SIG-M5 treated with dmso at 0.1 percent for 504 hours (cell line): Measurements from ENCODE around the gene DPH6.
A peak's percentile ranks its signal among the peaks of the same experiment; 100 is the strongest.
"Not testable (repeated sequence)": the region's sequence is repeated elsewhere in the genome, so short reads cannot be mapped to it uniquely, and the experiment has no call there.

Experiments used
- DNase-seq: peaks from one replicate; lab custom pipeline; 2025; ENCODE audit not compliant: unreplicated experiment; lab: John Stamatoyannopoulos, UW

Gene DPH6

DNA sequence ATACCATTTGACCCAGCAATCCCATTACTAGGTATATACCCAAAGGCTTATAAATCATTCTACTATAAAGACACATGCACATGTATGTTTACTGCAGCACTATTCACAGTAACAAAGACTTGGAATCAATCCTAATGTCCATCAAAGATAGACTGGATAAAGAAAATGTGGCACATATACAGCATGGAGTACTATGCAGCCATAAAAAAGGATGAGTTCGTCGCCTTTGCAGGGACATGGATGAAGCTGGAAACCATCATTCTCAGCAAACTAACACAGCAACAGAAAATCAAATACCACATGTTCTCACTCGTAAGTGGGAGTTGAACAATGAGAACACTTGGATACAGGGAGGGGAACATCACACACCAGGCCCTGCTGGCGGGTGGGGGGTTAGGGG, 104.7 kb downstream of the DPH6 start:
- DNase-seq, result not testable (repeated sequence)

DNA sequence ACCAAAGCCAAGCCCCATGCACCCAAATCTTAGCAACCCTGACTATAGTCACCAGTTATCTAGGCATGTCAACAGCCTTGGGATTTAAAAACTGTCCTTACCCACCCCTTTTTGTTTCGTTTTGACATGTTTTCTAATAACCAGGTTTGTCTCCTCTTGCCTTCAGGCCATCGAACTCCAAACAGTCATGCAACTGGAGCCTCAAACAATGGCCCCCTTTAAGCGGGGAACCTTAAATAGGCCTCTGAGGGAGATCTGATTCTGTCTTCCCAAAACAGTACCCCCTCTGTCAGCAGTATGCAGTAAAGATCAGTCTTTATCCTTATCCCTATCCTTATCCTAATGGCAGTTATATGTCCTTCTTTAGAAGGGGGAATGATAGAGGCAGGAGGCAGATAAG, 105.7 kb downstream of the DPH6 start:
- DNase-seq, result no peak

- DNase-seq, result no peak
These were observed 106.7 kb downstream of the DPH6 start for GRCh38 chr15:35439291-35439690.

GRCh38 chr15:35437157-35437556, 108.8 kb downstream of the DPH6 start:
- DNase-seq, result no peak

DNA sequence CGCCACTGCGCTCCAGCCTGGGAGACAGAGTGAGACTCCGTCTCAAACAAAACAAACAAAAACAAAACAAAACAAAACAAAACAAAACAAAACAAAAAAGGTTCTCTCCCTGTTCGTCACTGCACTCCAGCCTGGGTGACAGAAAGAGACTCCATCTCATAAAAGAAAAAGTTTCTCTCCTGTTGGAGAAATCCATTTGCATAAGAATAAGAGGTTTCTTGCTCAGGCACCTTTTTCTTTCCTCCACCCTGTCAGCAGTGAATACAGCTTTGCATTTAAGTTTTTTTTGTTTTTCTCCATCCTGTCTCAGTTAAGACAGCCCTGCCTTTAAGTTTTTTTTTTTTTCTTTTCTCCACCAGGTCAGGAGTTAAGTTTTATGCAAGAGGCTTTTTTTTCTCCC, 109.5 kb downstream of the DPH6 start:
- DNase-seq, result no peak

DNA sequence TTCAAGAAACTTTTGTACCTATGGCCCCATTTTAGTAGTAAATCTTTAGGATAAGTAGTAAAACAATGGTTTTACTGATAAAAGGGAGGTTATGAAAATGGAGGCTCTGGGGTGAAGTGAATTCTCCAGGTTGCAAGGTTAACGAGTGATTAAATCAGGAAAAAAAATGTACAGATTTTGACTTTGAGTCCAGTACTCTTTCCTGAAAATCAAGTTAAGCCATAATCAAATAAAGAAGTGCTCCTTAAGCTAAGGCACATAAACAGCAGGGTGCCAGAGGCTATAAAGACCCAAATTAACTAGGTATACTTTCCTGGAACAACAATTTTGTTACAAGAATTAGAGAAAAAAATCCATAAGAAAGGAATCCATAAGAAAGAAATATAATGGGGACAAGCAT, 114.7 kb downstream of the DPH6 start:
- no peak for DNase-seq

DNA sequence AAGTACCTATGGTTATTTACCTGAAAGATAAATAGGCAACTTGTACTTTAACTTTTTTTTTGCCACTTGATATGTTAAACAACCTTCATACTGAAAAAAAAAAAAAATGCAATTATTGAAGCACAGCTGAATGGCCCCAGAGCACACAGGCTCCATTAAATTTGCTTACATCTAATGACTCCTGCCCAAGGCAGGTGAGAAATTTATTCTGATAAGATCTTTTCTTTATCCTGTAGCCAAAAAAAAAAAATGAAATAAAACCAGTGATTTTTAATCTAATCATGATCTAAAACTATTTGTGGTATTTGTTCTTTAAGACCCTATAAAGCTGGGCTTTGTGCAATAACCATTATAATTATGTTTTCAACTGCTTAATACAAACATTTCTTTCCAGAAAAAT, 115.7 kb downstream of the DPH6 start:
- no peak for DNase-seq

DNA sequence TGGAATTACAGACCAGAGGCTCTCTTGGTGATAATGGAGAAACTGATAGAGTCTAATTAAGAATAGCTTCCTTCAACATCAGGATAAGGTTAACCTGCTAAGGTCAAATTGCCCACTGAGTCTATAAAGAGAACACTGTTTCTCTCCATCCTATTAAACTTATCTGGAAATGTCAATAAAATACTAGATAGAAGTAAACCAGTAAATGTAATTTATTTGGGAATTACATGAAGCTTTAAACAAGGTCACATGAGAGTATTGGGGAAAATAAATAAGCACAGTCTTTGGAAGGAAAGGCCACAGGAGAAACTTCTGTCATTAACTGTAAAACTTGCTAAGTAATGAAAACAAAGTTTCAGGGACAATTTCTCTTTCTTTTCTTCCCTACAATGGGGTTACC, 118.5 kb downstream of the DPH6 start:
- no peak for DNase-seq

DNA sequence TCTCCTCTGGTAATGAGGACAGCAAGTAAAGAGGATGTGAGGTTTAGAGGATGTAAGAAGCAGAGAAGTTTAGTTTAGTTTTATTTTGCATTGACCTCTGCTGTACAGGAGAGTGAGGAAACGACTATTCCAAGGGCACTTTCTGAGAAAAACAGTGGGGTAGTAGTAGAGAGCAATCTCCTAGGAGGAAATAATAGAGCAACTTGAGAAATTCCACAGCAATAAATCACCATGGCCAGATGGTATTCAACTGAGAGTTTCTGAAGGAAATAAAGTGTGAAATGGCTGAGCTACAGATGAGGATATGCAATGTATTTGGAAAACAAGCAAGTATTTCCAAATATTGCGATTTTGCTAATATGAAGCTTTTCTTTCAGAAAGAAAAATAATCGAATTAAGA, 118.9 kb downstream of the DPH6 start:
- DNase-seq, result no peak

DNA sequence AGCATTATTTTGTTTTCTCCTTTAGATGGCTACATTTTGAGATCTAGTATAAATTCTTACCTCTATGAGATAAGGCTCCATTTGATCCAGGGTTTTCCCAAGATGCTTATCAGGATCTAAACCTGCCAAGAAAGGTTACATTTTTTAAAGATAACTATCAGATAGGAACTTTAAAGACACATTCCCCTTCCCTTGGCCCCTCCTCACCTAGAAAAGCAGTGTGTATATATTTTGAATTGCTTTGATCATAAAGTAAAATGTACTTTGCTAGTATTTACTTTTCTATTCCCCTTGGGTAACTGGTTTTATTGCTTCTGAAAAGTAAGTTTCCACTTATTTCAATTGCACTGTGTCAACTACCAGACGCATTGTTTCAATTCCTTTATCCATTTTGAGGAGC, 135.2 kb downstream of the DPH6 start:
- DNase-seq, result no peak

DNA sequence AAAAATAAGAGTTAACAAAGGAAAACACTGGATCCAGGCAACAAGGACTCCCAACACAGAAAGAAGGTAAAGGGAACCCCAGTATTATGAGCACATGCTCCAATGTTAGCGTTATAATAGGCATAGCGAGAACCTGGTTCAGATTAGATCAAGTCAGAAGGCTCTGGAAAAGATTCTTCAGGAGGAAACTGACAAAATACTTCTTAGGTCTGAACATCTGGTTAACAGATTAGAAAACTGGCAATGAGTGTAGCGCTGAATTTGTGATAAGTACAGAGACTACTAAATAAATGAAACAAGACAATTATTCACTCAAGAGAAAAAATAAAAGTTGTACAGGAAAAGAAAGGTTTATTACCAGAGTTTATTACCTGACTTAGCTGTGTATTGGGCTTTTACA, 146.1 kb downstream of the DPH6 start:
- DNase-seq, result no peak

DNA sequence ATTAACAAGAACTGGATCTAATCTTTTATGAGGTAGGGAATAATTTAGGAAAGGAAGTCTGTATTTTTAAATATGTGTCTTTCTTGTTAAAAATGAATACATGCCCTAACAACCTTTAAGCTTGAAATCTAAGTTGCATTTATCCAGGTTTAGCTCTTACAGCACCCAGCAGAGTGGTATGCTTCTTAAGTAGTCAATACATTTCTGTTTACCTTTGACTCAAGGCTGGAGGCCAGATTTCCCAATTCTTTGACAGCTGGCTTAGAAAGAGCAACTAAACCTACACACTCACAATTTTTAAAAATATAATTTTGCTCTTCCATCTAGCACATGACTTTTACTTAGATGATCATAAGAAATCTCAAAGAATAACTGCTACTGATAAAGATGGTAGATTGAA, 148.9 kb downstream of the DPH6 start:
- no peak for DNase-seq

GRCh38 chr15:35394416-35394815, 151.5 kb downstream of the DPH6 start:
- DNase-seq, result peak; percentile 10

GRCh38 chr15:35393398-35393797, 152.6 kb downstream of the DPH6 start:
- DNase-seq, result no peak

DNA sequence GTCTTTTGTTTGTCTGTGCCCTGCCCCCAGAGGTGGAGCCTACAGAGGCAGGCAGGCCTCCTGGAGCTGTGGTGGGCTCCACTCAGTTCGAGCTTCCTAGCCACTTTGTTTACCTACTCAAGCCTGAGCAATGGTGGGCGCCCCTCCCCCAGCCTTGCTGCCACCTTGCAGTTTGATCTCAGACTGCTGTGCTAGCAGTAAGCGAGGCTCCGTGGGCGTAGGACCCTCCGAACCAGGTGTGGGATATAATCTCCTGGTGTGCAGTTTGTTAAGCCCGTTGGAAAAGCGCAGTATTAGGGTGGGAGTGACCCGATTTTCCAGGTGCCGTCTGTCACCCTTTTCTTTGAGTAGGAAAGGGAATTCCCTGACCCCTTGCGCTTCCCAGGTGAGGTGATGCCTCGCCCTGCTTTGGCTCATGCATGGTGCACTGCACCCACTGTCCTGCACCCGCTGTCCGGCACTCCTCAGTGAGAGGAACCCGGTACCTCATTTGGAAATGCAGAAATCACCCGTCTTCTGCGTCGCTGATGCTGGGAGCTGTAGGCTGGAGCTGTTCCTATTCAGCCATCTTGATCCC, 154.5 kb downstream of the DPH6 start:
- not testable (repeated sequence) for DNase-seq

DNA sequence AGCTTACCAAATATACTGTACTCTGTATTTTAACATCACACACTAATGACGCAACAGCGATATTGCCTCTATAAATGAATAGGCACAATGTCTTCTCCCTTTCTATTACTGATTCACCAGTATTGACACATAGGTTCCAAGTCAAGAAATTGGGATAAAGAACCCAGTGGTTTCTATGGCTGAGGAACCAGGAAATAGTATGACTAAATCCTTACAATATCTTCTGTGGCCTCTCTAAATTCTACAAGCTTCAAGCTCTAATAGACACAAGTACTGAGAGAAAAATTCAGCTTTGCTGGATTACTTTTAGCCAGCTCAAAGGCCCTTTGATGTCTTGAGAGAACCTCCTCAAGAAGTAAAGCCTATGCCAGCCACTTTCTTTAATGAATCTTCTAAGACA, 162.5 kb downstream of the DPH6 start:
- DNase-seq, result no peak

- no peak for DNase-seq
These were observed 164.6 kb downstream of the DPH6 start for GRCh38 chr15:35381328-35381727.

GRCh38 chr15:35379972-35380371, 166.0 kb downstream of the DPH6 start:
- no peak for DNase-seq

- not testable (repeated sequence) for DNase-seq
These were observed 167.5 kb downstream of the DPH6 start for GRCh38 chr15:35378454-35378853.

DNA sequence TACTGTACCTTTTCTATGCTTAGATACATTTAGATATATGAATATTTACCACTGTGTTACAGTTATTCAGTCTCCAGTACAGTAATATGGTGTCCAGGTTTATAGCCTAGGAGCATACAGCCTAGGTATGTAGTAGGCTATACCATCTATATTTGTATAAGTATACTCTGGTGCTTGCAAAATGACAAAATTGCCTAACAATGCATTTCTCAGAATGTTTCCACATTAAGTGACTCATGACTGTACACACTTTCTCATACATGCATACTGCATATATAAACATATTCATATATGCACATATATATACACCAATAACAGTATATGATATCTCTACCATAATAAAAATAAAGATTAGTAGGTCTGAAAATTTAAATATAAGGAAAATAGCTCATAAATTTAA, 169.3 kb downstream of the DPH6 start:
- DNase-seq, result no peak

GRCh38 chr15:35374661-35375060, 171.3 kb downstream of the DPH6 start:
- no peak for DNase-seq

DNA sequence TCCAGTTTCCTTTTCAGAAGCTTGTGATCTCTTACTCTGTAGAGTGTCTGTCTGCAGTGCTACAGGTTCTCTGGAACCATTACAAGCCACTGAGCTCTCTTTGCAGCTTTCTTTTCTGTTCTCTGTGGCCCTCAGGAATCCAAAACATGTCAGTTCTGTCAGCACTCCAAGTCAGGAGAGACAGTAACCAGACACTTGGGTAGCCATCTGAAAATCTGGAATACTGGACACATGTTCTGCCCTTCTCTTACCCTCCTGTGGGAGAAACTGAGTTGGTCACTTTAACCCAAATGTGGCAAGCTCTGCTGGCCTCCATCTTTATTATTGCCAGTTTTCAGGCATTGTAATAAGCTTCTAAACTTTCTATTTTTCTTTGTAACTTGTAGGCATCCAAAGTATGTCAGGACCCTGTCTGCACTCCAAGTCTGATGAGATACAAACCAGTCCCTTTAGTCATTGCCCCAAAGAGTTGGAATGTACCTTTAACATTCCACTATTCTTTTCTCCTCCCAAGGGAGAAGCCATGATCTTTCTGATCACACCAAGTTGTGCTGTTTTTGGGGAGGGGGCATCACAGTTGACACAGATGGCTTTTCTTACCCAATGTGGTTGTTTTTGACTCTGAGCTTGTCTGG, 183.7 kb downstream of the DPH6 start:
- DNase-seq, result no peak

- DNase-seq, result no peak
These were observed 187.1 kb downstream of the DPH6 start for GRCh38 chr15:35358824-35359223.
